ENCODE data around the gene ABCA4.

The ABCA4 gene

GRCh38 chr1:94118471-94118870 lies 2.5 kb downstream of the ABCA4 start:
- DNase-seq (ENCODE audit: low read depth, low spot score): no peak
- ChIA-PET POLR2A (no interaction called here), CTCF (interaction anchor here (1.4 kb wide), 1 partner anchor 9 kb away, joined by 5 read pairs; no protein-coding TSS in a partner anchor)
- no peak overlapping the region for H3K4me3 ChIP-seq (ENCODE audit: low read depth, low read length)
- TF ChIP-seq CTCF (IDR thresholded peaks at IDR 0.05; ENCODE audit: insufficient read depth, low read length, missing control alignments): no peak

GRCh38 chr1:94118013-94118412 lies 2.9 kb downstream of the ABCA4 start:
- CTCF ChIA-PET: interaction anchor here (1.4 kb wide), 1 partner anchor 9 kb away, joined by 5 read pairs; no protein-coding TSS in a partner anchor
- no peak for TF ChIP-seq CTCF (IDR thresholded peaks at IDR 0.05; ENCODE audit: insufficient read depth, low read length, missing control alignments)
- DNase-seq (ENCODE audit: low read depth, low spot score): no peak
- POLR2A ChIA-PET: no interaction called here
- H3K4me3 ChIP-seq (ENCODE audit: low read depth, low read length): no peak overlapping the region

- ChIA-PET CTCF (interaction anchor here (1.4 kb wide), 1 partner anchor 8 kb away, joined by 5 read pairs; no protein-coding TSS in a partner anchor), POLR2A (no interaction called here)
- no peak for TF ChIP-seq CTCF (IDR thresholded peaks at IDR 0.05; ENCODE audit: insufficient read depth, low read length, missing control alignments)
- H3K4me3 ChIP-seq (ENCODE audit: low read depth, low read length): no peak overlapping the region
- no peak for DNase-seq (ENCODE audit: low read depth, low spot score)
Observed at GRCh38 chr1:94117259-94117851, 3.6 kb downstream of the ABCA4 start.

- CTCF ChIA-PET: interaction anchor here (2.5 kb wide), 1 partner anchor 220 kb away, joined by 6 read pairs; no protein-coding TSS in a partner anchor
- POLR2A ChIA-PET: no interaction called here
- H3K4me3 ChIP-seq (ENCODE audit: low read depth, low read length): no peak overlapping the region
- DNase-seq (ENCODE audit: low read depth, low spot score): no peak
- no peak for TF ChIP-seq CTCF (IDR thresholded peaks at IDR 0.05; ENCODE audit: insufficient read depth, low read length, missing control alignments)
Observed at GRCh38 chr1:94115900-94116436, 5.0 kb downstream of the ABCA4 start.

GRCh38 chr1:94115254-94115899 lies 5.6 kb downstream of the ABCA4 start:
- ChIA-PET CTCF (interaction anchor here (2.5 kb wide), 1 partner anchor 220 kb away, joined by 6 read pairs; no protein-coding TSS in a partner anchor), POLR2A (no interaction called here)
- no peak for DNase-seq (ENCODE audit: low read depth, low spot score)
- TF ChIP-seq CTCF (IDR thresholded peaks at IDR 0.05; ENCODE audit: insufficient read depth, low read length, missing control alignments): no peak
- H3K4me3 ChIP-seq (ENCODE audit: low read depth, low read length): no peak overlapping the region

- no peak for TF ChIP-seq CTCF (IDR thresholded peaks at IDR 0.05; ENCODE audit: insufficient read depth, low read length, missing control alignments)
- no peak overlapping the region for H3K4me3 ChIP-seq (ENCODE audit: low read depth, low read length)
- no peak for DNase-seq (ENCODE audit: low read depth, low spot score)
- ChIA-PET CTCF (interaction anchor here (1.3 to 2.5 kb wide), 2 partner anchors 34 to 222 kb away, joined by 3 to 6 read pairs; no protein-coding TSS in a partner anchor), POLR2A (no interaction called here)
Observed at GRCh38 chr1:94113589-94114226, 7.2 kb downstream of the ABCA4 start.

Data from AG04449 (cell line).